Myocyte (in vitro differentiated cells): ENCODE data around the gene NUDT15. TPM values are rescaled to one million over a fixed set of nuclear protein-coding genes. Genes with fewer than 3 reads are reported as not detected.

Source experiments
- total RNA-seq: library from RNA; depleted of rRNA; stranded (reverse); fragments of >200 nt; gene quantifications from 2 replicates; pipeline ENCODE4 v1.2.3, GENCODE V29; 2014

NUDT15 gene
- total RNA-seq, 1 donor from 2014 or later, result 16.8 TPM

Other genes with a start within 250 kb of the NUDT15 start
- 92.6 and 110 TPM in 2 replicates for gene SUCLA2, start 36.5 kb upstream of the NUDT15 start, total RNA-seq
- 21.6 and 34.5 TPM in 2 replicates for gene MED4, start 57.4 kb downstream of the NUDT15 start, total RNA-seq
- gene ITM2B, start 195.5 kb downstream of the NUDT15 start, total RNA-seq, result 187 and 214 TPM in 2 replicates